Mesenchymal stem cell (in vitro differentiated cells and primary cell): ENCODE measurements around the gene PBX3.

ENCODE experiments used
- DNase-seq: peaks from one replicate; pipeline ENCODE4 v3.0.0-alpha.2; 2013
- H2AFZ ChIP-seq: one replicate; pipeline ENCODE4 v1.6.1; 2013; ENCODE audit warnings: low read depth, mild to moderate bottlenecking, control low read depth, inconsistent platforms, low read length, moderate library complexity
- H2AK5ac ChIP-seq: 2 replicates; pipeline ENCODE4 v1.6.1; 2013; ENCODE audit warnings: low read length, moderate library complexity, mild to moderate bottlenecking, inconsistent platforms; ENCODE audit not compliant: severe bottlenecking
- H2BK120ac ChIP-seq: one replicate; pipeline ENCODE4 v1.6.1; 2013; ENCODE audit warnings: low read depth, mild to moderate bottlenecking, inconsistent platforms, low read length, moderate library complexity
- H2BK12ac ChIP-seq, 2 experiments: one replicate each; pipeline ENCODE4 v1.6.1; 2013; ENCODE audit warnings: inconsistent platforms in 2 of 2, low read length in 2 of 2, mild to moderate bottlenecking in 2 of 2, moderate library complexity in 2 of 2, control low read depth in 1 of 2
- H2BK15ac ChIP-seq: one replicate; pipeline ENCODE4 v1.6.1; 2013; ENCODE audit warnings: mild to moderate bottlenecking, low read depth, inconsistent platforms; ENCODE audit not compliant: poor library complexity, severe bottlenecking
- H2BK5ac ChIP-seq: 2 replicates; pipeline ENCODE4 v1.6.1; 2013; ENCODE audit warnings: low read depth, mild to moderate bottlenecking, low read length, control low read depth, inconsistent platforms; ENCODE audit not compliant: poor library complexity, severe bottlenecking
- H3K14ac ChIP-seq, 2 experiments: one replicate each; pipeline ENCODE4 v1.6.1; 2013; ENCODE audit warnings: inconsistent platforms in 2 of 2, low read length in 2 of 2, control low read depth in 1 of 2, mild to moderate bottlenecking in 1 of 2, moderate library complexity in 1 of 2
- H3K18ac ChIP-seq, 2 experiments: one replicate each; pipeline ENCODE4 v1.6.1; 2013; ENCODE audit warnings: inconsistent platforms in 2 of 2, low read length in 2 of 2, control low read depth in 1 of 2, low read depth in 1 of 2, mild to moderate bottlenecking in 1 of 2
- H3K23ac ChIP-seq, 2 experiments: one replicate each; pipeline ENCODE4 v1.6.1; 2013; ENCODE audit warnings: inconsistent platforms in 2 of 2, low read length in 2 of 2, mild to moderate bottlenecking in 2 of 2, moderate library complexity in 2 of 2, control low read depth in 1 of 2
- H3K27ac ChIP-seq: 2 replicates; pipeline ENCODE4 v1.5.1; 2013; ENCODE audit warnings: mild to moderate bottlenecking, moderate library complexity, low read length, control low read depth, inconsistent platforms; ENCODE audit not compliant: poor library complexity, severe bottlenecking
- H3K27me3 ChIP-seq, 2 experiments: 2 replicates each; pipeline versions ENCODE4 v1.6.1 to v1.7.0; 2013; ENCODE audit warnings: low read length in 2 of 2, mild to moderate bottlenecking in 2 of 2, moderate library complexity in 2 of 2, control low read depth in 1 of 2, inconsistent platforms in 1 of 2; ENCODE audit not compliant: control insufficient read depth in 1 of 2, insufficient read depth in 1 of 2
- H3K36me3 ChIP-seq, 2 experiments: 2 replicates each; pipeline versions ENCODE4 v1.6.1 to v1.7.0; 2013; ENCODE audit warnings: low read length in 2 of 2, control low read depth in 1 of 2, inconsistent platforms in 1 of 2, low read depth in 1 of 2, mild to moderate bottlenecking in 1 of 2; ENCODE audit not compliant: insufficient read depth in 2 of 2, control insufficient read depth in 1 of 2
- H3K4ac ChIP-seq, 2 experiments: one replicate each; pipeline ENCODE4 v1.6.1; 2013; ENCODE audit warnings: inconsistent platforms in 2 of 2, low read length in 2 of 2, mild to moderate bottlenecking in 2 of 2, moderate library complexity in 2 of 2, control low read depth in 1 of 2, low read depth in 1 of 2
- H3K4me1 ChIP-seq: 2 replicates; pipeline ENCODE4 v1.6.1; 2013; ENCODE audit warnings: low read depth, low read length, control low read depth; ENCODE audit not compliant: control insufficient read depth, insufficient read depth
- H3K4me2 ChIP-seq: 2 replicates; pipeline ENCODE4 v1.6.1; 2013; ENCODE audit warnings: low read length, mild to moderate bottlenecking, inconsistent platforms; ENCODE audit not compliant: poor library complexity, severe bottlenecking
- H3K4me3 ChIP-seq, 2 experiments: 2 replicates each; pipeline versions ENCODE4 v1.5.1 to v1.7.0; 2013; ENCODE audit warnings: low read length in 2 of 2, mild to moderate bottlenecking in 2 of 2, control low read depth in 1 of 2, low read depth in 1 of 2; ENCODE audit not compliant: insufficient read depth in 1 of 2
- H3K79me1 ChIP-seq: replicated peaks from 2 replicates; pipeline ENCODE4 v1.6.1; 2013; ENCODE audit warnings: mild to moderate bottlenecking, control low read depth, low read length, inconsistent platforms; ENCODE audit not compliant: poor library complexity, severe bottlenecking
- H3K9ac ChIP-seq: 2 replicates; pipeline ENCODE4 v1.7.0; 2013; ENCODE audit warnings: mild to moderate bottlenecking, low read length, moderate library complexity
- H3K9me3 ChIP-seq: 2 replicates; pipeline ENCODE4 v1.7.0; 2013; ENCODE audit warnings: mild to moderate bottlenecking, low read length; ENCODE audit not compliant: control insufficient read depth
- H4K8ac ChIP-seq: one replicate; pipeline ENCODE4 v1.6.1; 2013; ENCODE audit warnings: inconsistent platforms, mild to moderate bottlenecking, low read length, moderate library complexity
- H4K91ac ChIP-seq: one replicate; pipeline ENCODE4 v1.6.1; 2013; ENCODE audit warnings: mild to moderate bottlenecking, low read length, inconsistent platforms
- WGBS: methylation state at CpG from one replicate; pipeline ENCODE4 v1.1.7; 2013; ENCODE audit warnings: mixed read lengths; 5-methylcytosine and 5-hydroxymethylcytosine counted together

The PBX3 gene

GRCh38 chr9:125943831-125944230, 196.7 kb downstream of the PBX3 start:
- no peak overlapping the region for H4K8ac ChIP-seq
- H3K18ac ChIP-seq, result no peak overlapping the region
- no peak overlapping the region for H3K23ac ChIP-seq
- H3K27ac ChIP-seq, result no peak overlapping the region
- WGBS, result 100% methylated on average over 1 of the region's 2 CpGs
- H2BK120ac ChIP-seq, result no peak overlapping the region
- H3K4ac ChIP-seq, result no peak overlapping the region
- no peak overlapping the region for H2BK12ac ChIP-seq
- H2BK5ac ChIP-seq, result no peak overlapping the region
- H2BK15ac ChIP-seq, result no peak overlapping the region
- H3K14ac ChIP-seq, result no peak overlapping the region
- no peak overlapping the region for H3K4me3 ChIP-seq
- peaks cover 11% of the 10 kb centered on the region for H3K9me3 ChIP-seq
- H4K91ac ChIP-seq, result no peak overlapping the region
- H3K4me1 ChIP-seq, result no peaks in the 10 kb centered on the region
- no peak for DNase-seq
- no peaks in the 10 kb centered on the region for H3K27me3 ChIP-seq
- no peak overlapping the region for H3K9ac ChIP-seq
- H3K79me1 ChIP-seq, result peaks cover 3% of the 10 kb centered on the region
- no peak overlapping the region for H2AK5ac ChIP-seq
- H3K4me2 ChIP-seq, result no peak overlapping the region
- H3K36me3 ChIP-seq, result peaks cover 0 to 37% of the 10 kb centered on the region in 2 experiments
- H2AFZ ChIP-seq, result no peak overlapping the region

- Histone ChIP-seq H4K91ac (no peak overlapping the region), H2BK15ac (no peak overlapping the region), H3K4ac (no peak overlapping the region), H3K9ac (no peak overlapping the region), H2BK120ac (no peak overlapping the region), H3K18ac (no peak overlapping the region), H2BK5ac (no peak overlapping the region), H3K23ac (no peak overlapping the region), H3K79me1 (peaks cover 4% of the 10 kb centered on the region), H3K27me3 (no peaks in the 10 kb centered on the region), H3K4me1 (no peaks in the 10 kb centered on the region), H3K9me3 (peaks cover 11% of the 10 kb centered on the region), H3K14ac (no peak overlapping the region), H2AK5ac (no peak overlapping the region), H4K8ac (no peak overlapping the region), H2BK12ac (no peak overlapping the region), H3K36me3 (peaks cover 0 to 31% of the 10 kb centered on the region in 2 experiments), H3K4me2 (no peak overlapping the region), H3K4me3 (no peak overlapping the region), H3K27ac (no peak overlapping the region), H2AFZ (no peak overlapping the region)
- no peak for DNase-seq
Measured at GRCh38 chr9:125946397-125946796, 199.2 kb downstream of the PBX3 start.

- Histone ChIP-seq H3K14ac (no peak overlapping the region), H3K23ac (no peak overlapping the region), H2AFZ (no peak overlapping the region), H3K4ac (no peak overlapping the region), H2BK15ac (no peak overlapping the region), H2BK120ac (no peak overlapping the region), H3K4me1 (no peaks in the 10 kb centered on the region), H3K9me3 (peaks cover 11% of the 10 kb centered on the region), H2AK5ac (no peak overlapping the region), H3K27me3 (no peaks in the 10 kb centered on the region), H3K79me1 (peaks cover 4% of the 10 kb centered on the region), H3K18ac (no peak overlapping the region), H2BK12ac (no peak overlapping the region), H3K9ac (no peak overlapping the region), H3K36me3 (peaks cover 0 to 33% of the 10 kb centered on the region in 2 experiments), H4K91ac (no peak overlapping the region), H3K4me3 (no peak overlapping the region), H4K8ac (no peak overlapping the region), H3K4me2 (no peak overlapping the region), H3K27ac (no peak overlapping the region), H2BK5ac (no peak overlapping the region)
- no peak for DNase-seq
- 78% methylated on average over 3 of the region's 4 CpGs for WGBS
Measured at GRCh38 chr9:125948887-125949596, 201.9 kb downstream of the PBX3 start.

- WGBS, result 97% methylated on average over 8 of the region's 9 CpGs
- no peak overlapping the region for H3K4me3 ChIP-seq
- H2BK12ac ChIP-seq, result no peak overlapping the region
- H3K79me1 ChIP-seq, result peaks cover 4% of the 10 kb centered on the region
- H3K4me1 ChIP-seq, result no peaks in the 10 kb centered on the region
- H3K4me2 ChIP-seq, result no peak overlapping the region
- H4K8ac ChIP-seq, result no peak overlapping the region
- no peak overlapping the region for H2BK120ac ChIP-seq
- DNase-seq, result no peak
- H3K27ac ChIP-seq, result no peak overlapping the region
- H3K14ac ChIP-seq, result no peak overlapping the region
- H2AK5ac ChIP-seq, result no peak overlapping the region
- no peak overlapping the region for H3K9ac ChIP-seq
- H2AFZ ChIP-seq, result no peak overlapping the region
- H4K91ac ChIP-seq, result no peak overlapping the region
- H3K4ac ChIP-seq, result no peak overlapping the region
- no peak overlapping the region for H3K23ac ChIP-seq
- no peak overlapping the region for H3K18ac ChIP-seq
- no peak overlapping the region for H2BK5ac ChIP-seq
- H2BK15ac ChIP-seq, result no peak overlapping the region
- peaks cover 11% of the 10 kb centered on the region for H3K9me3 ChIP-seq
- no peaks in the 10 kb centered on the region for H3K27me3 ChIP-seq
- peaks cover 0 to 33% of the 10 kb centered on the region in 2 experiments for H3K36me3 ChIP-seq
Measured at GRCh38 chr9:125949703-125950460, 202.7 kb downstream of the PBX3 start.
